ENCODE results near the gene RYR2. TPM values are rescaled to one million over a fixed set of nuclear protein-coding genes. Genes with fewer than 3 reads are reported as not detected.

Gene RYR2
- total RNA-seq, 3 donors from 2014 or later: 0.35 to 5.9 (median 0.94) TPM

DNA sequence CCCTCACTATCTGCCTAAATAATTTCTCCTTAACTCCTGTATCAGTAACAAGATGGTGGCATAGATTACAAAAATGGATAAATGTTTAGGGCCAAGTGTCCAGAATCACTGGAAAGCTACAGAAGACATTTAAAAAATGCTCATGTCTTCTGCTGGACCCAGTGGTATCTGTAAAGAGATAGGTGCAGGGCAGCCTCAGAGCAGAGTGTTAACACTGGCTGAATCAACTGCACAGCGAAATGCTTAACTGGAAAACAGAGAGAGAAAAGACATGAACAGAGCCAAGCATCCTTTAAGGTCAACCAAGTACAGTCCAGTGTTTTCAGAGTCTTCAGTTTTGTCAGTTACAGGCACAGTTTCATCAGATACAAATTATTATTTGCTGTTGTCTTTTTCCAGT, 429.4 kb downstream of the RYR2 start:
- H3K9me3 ChIP-seq: no peaks in the 10 kb centered on the region
- DNase-seq (no peak), ATAC-seq (no peak)
- H3K4me3 ChIP-seq: no peak overlapping the region
- no peaks in the 10 kb centered on the region for H3K4me1 ChIP-seq (ENCODE audit: low read depth)
- TF ChIP-seq, protein P1, sequence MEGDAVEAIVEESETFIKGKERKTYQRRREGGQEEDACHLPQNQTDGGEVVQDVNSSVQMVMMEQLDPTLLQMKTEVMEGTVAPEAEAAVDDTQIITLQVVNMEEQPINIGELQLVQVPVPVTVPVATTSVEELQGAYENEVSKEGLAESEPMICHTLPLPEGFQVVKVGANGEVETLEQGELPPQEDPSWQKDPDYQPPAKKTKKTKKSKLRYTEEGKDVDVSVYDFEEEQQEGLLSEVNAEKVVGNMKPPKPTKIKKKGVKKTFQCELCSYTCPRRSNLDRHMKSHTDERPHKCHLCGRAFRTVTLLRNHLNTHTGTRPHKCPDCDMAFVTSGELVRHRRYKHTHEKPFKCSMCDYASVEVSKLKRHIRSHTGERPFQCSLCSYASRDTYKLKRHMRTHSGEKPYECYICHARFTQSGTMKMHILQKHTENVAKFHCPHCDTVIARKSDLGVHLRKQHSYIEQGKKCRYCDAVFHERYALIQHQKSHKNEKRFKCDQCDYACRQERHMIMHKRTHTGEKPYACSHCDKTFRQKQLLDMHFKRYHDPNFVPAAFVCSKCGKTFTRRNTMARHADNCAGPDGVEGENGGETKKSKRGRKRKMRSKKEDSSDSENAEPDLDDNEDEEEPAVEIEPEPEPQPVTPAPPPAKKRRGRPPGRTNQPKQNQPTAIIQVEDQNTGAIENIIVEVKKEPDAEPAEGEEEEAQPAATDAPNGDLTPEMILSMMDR (IDR thresholded peaks at IDR 0.05): no peak
- H3K36me3 ChIP-seq (ENCODE audit: low read depth): no peaks in the 10 kb centered on the region
- intact Hi-C loops (cut with DNase I, micrococcal nuclease): no loop called here

DNA sequence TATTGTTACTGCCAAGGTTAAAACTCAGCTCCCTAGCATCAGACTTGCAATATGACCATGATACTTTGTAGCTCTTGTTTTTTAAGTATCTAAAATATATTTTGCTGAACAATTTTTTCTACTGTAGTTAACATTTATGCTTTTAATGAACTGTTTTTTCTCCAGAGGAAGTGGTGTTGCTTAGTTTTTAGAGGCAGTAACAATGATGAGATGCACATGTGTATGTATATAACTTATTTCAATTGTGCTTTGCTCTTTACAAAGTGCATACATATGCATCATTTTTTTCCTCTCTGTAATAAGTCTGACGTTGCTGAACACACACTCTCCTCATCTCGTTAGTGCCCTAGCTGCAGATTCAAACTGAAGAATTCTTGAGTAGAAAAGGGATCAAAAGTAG, 430.0 kb downstream of the RYR2 start:
- ATAC-seq: no peak
- intact Hi-C loops (cut with DNase I, micrococcal nuclease): no loop called here

DNA sequence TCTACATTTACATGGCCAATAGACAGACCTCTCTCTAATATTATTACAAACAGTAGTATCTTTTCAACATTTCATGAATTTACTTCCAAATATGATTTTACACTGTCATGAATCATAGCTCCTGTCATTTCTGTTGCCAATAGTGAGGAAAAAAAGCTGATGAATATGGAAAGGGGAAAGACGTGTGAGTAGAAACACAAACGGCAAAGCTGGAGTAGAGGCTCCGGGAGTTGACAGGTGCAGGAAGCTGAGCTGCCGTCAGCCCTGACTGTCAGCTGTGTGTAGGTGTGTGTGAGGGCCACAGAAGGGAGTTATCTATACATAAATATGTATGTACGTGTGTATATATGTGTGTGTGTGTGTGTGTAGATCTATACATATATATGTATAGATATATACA, 431.9 kb downstream of the RYR2 start:
- Histone ChIP-seq H3K36me3 (ENCODE audit: low read depth) (no peaks in the 10 kb centered on the region), H3K9me3 (no peaks in the 10 kb centered on the region), H3K4me3 (no peak overlapping the region), H3K4me1 (ENCODE audit: low read depth) (no peaks in the 10 kb centered on the region)
- DNase-seq: no peak
- TF ChIP-seq, protein P1 (IDR thresholded peaks at IDR 0.05): no peak
- intact Hi-C loops (cut with DNase I, micrococcal nuclease): no loop called here
- no peak for ATAC-seq

More for the DNA sequence above, 430.0 kb downstream of the RYR2 start:
- no peaks in the 10 kb centered on the region for H3K9me3 ChIP-seq
- no peaks in the 10 kb centered on the region for H3K4me1 ChIP-seq (ENCODE audit: low read depth)
- no peak overlapping the region for H3K4me3 ChIP-seq
- TF ChIP-seq, protein P1 (IDR thresholded peaks at IDR 0.05): no peak
- no peak for DNase-seq
- no peaks in the 10 kb centered on the region for H3K36me3 ChIP-seq (ENCODE audit: low read depth)

DNA sequence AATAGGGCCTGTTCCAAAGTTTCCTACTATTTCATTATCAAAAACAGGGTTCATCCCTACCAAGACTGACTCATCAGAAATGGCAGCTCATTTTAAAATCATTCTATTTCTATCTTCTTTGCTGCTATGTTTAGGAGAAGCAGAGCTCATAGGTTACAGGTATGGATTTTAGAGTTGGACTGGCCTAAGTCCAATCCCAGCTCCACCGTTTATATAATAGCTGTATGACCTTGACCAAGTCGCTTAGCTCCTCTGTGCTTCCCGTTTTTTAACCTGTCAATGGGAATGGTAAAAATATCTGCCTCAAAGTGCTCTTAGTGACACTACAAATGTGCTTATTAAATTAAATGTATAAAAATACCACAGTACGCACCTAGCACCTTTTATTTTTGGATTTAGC, 436.1 kb downstream of the RYR2 start:
- Histone ChIP-seq H3K4me1 (ENCODE audit: low read depth) (no peaks in the 10 kb centered on the region), H3K36me3 (ENCODE audit: low read depth) (no peaks in the 10 kb centered on the region), H3K4me3 (no peak overlapping the region), H3K9me3 (no peaks in the 10 kb centered on the region)
- no peak for DNase-seq
- intact Hi-C loops (cut with DNase I, micrococcal nuclease): no loop called here
- no peak for ATAC-seq
- TF ChIP-seq, protein P1 (IDR thresholded peaks at IDR 0.05): no peak

DNA sequence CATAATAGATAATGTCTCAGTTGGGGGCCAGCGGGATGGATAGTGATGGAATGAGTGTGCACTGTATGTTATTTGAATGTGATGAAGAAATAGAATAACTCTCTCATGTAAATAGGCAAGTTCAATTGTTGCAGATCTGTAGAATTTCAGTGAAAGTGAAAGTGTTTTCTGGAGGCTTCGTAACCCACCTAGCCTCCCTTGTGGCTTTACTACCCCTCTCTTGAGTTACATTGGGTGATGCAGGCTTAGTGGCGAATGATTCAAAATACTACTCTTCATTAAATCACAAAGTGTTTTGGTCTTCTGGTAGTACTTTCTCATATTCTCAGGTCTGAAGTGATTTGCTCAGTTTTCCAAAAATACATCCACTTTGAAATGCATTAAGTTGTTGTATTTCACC, 436.9 kb downstream of the RYR2 start:
- ATAC-seq (no peak), DNase-seq (no peak)
- H3K9me3 ChIP-seq: no peaks in the 10 kb centered on the region
- intact Hi-C loops (cut with DNase I, micrococcal nuclease): no loop called here
- TF ChIP-seq, protein P1 (IDR thresholded peaks at IDR 0.05): no peak
- no peak overlapping the region for H3K4me3 ChIP-seq
- no peaks in the 10 kb centered on the region for H3K36me3 ChIP-seq (ENCODE audit: low read depth)
- no peaks in the 10 kb centered on the region for H3K4me1 ChIP-seq (ENCODE audit: low read depth)

DNA sequence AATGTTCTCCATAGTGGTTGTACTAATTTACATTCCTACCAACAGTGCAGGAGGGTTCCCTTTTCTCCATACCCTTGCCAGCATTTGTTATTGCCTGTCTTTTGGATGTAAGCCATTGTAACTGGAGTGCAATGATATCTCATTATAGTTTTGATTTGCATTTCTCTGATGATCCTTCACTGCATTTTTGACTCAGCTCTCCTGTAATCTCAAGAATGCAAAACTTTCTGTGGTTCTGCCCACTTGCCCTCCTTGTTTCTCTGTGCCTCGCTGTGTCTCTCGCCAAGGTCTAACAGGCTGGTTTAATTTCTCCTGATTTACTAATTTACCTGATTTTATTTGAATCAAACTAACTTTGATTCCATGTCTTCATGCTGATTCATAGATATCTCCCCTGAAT, 440.8 kb downstream of the RYR2 start:
- Histone ChIP-seq H3K4me3 (no peak overlapping the region), H3K36me3 (ENCODE audit: low read depth) (no peaks in the 10 kb centered on the region), H3K9me3 (no peaks in the 10 kb centered on the region), H3K4me1 (ENCODE audit: low read depth) (no peaks in the 10 kb centered on the region)
- ATAC-seq (no peak), DNase-seq (no peak)
- TF ChIP-seq, protein P1 (IDR thresholded peaks at IDR 0.05): no peak
- intact Hi-C loops (cut with DNase I, micrococcal nuclease): no loop called here
